Neural crest cell (in vitro differentiated cells): ENCODE measurements around the gene FARP1. TPM values are rescaled to one million over a fixed set of nuclear protein-coding genes. Genes with fewer than 3 reads are reported as not detected.

Experiments
- DNase-seq: peaks from one replicate; pipeline ENCODE4 v3.0.0; 2021; ENCODE audit warnings: low read depth, mixed read lengths, low spot score
- H3K27ac Mint-ChIP-seq: one replicate; pipeline ENCODE4 v1.8.0; 2021; ENCODE audit warnings: mild to moderate bottlenecking, mixed read lengths; ENCODE audit not compliant: unreplicated experiment
- H3K27me3 Mint-ChIP-seq: 2 replicates; pipeline ENCODE4 v1.8.0; 2021; ENCODE audit warnings: low read depth, mild to moderate bottlenecking, mixed read lengths
- H3K36me3 Mint-ChIP-seq: 2 replicates; pipeline ENCODE4 v1.8.0; 2021; ENCODE audit warnings: low read depth, mild to moderate bottlenecking, mixed read lengths
- H3K4me1 Mint-ChIP-seq: 2 replicates; pipeline ENCODE4 v1.8.0; 2021; ENCODE audit warnings: mixed read lengths
- H3K4me3 Mint-ChIP-seq: one replicate; pipeline ENCODE4 v1.8.0; 2021; ENCODE audit warnings: mild to moderate bottlenecking, mixed read lengths
- H3K9me3 Mint-ChIP-seq: 2 replicates; pipeline ENCODE4 v1.8.0; 2021; ENCODE audit warnings: mixed read lengths
- total RNA-seq: library from RNA; stranded (reverse); gene quantifications from 2 replicates; pipeline ENCODE4 v1.2.1, GENCODE V29; 2021
- TF ChIP-seq, protein P1 (sequence below): fragments of 200-600 bp; sonication (generic); conservative IDR thresholded peaks from 2 replicates; pipeline ENCODE4 v1.5.0; 2021; ENCODE audit warnings: antibody characterized with exemption, mild to moderate bottlenecking

Gene FARP1
- total RNA-seq, 1 donor from 2014 or later, result 138 TPM

DNA sequence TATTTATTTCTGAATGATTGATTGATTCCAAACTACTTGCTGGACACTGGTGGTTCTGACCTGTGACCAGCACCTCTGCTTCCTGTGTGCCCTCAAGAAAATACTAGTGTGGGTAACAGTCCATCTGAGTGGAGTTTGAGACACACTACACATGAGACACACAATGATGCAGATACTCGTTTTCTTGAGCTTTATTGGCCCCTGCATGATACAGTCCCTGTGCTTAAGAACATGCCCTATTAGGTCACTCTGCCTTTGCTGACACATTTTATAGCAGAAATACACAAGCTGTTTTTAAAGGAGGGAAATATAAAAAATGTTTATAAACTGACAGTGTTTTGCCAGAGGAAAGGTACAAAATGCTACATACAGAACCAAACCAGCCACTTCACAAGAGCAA, 307.1 kb downstream of the FARP1 start:
- TF ChIP-seq, protein P1, sequence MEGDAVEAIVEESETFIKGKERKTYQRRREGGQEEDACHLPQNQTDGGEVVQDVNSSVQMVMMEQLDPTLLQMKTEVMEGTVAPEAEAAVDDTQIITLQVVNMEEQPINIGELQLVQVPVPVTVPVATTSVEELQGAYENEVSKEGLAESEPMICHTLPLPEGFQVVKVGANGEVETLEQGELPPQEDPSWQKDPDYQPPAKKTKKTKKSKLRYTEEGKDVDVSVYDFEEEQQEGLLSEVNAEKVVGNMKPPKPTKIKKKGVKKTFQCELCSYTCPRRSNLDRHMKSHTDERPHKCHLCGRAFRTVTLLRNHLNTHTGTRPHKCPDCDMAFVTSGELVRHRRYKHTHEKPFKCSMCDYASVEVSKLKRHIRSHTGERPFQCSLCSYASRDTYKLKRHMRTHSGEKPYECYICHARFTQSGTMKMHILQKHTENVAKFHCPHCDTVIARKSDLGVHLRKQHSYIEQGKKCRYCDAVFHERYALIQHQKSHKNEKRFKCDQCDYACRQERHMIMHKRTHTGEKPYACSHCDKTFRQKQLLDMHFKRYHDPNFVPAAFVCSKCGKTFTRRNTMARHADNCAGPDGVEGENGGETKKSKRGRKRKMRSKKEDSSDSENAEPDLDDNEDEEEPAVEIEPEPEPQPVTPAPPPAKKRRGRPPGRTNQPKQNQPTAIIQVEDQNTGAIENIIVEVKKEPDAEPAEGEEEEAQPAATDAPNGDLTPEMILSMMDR, result no peak
- Mint-ChIP-seq H3K36me3 (peaks cover 23% of the 10 kb centered on the region), H3K27ac (no peak overlapping the region), H3K27me3 (peaks cover 2% of the 10 kb centered on the region), H3K4me3 (peak overlapping the region; percentile 16), H3K4me1 (peaks cover 40% of the 10 kb centered on the region), H3K9me3 (no peaks in the 10 kb centered on the region)
- DNase-seq, result no peak

GRCh38 chr13:98450539-98451111, 307.7 kb downstream of the FARP1 start:
- Mint-ChIP-seq H3K4me1 (peaks cover 34% of the 10 kb centered on the region), H3K4me3 (peak overlapping the region; percentile 45), H3K27ac (peak overlapping the region; percentile 14), H3K36me3 (peaks cover 25% of the 10 kb centered on the region), H3K27me3 (peaks cover 2% of the 10 kb centered on the region), H3K9me3 (no peaks in the 10 kb centered on the region)
- TF ChIP-seq, protein P1, result no peak
- DNase-seq, result peak; percentile 28

GRCh38 chr13:98451676-98452470, 309.0 kb downstream of the FARP1 start:
- DNase-seq, result no peak
- Mint-ChIP-seq H3K4me1 (peaks cover 38% of the 10 kb centered on the region), H3K9me3 (no peaks in the 10 kb centered on the region), H3K27me3 (peaks cover 2% of the 10 kb centered on the region), H3K4me3 (peak overlapping the region; percentile 45), H3K27ac (peak overlapping the region; percentile 14), H3K36me3 (peaks cover 28% of the 10 kb centered on the region)
- TF ChIP-seq, protein P1, result no peak

DNA sequence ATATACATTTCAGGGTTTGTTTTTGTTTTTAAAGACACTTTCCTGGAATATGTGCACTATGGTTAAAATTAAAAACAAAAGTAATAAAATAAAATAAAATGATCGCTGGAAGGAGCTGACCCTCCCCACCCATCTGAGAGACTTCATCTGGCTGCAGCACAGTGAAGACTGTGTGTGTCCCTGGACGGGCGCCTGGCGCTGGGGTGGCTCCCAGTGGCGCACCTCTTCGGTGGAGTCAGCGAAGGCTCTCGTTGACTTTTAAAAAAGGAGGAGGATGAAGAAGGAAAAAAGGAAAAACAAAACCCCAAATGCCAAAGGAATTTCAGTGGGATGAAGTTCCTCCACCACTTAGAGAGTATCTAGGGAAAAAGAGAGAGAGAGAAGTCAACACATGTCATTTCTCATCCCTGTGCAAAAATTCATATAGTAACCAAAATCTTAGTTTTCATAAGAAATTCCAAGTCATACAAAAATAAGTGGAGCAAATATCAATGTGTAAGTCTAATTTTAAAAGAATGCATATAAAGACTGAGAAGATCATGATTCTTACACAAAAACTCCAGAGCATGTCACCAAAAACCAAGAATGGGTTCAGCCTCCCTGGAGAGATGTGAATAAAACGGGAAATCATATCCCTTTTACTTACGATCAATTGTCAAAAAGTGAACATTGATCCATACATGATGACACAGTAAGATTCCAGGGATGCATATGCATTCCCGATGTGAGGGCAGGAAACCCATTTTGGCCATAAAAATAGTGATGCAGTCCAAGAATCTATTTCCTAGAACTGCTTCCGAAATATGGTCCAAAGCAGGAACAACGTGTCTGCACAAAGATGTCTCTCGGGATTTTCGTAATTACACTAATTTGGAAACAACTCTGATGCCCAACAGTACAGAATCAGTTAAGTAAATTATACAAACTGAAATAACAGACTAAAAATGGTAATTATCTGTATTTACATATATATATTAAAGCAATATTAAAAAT, 310.3 kb downstream of the FARP1 start:
- Mint-ChIP-seq H3K36me3 (peaks cover 31% of the 10 kb centered on the region), H3K4me1 (peaks cover 41% of the 10 kb centered on the region), H3K4me3 (no peak overlapping the region), H3K9me3 (no peaks in the 10 kb centered on the region), H3K27ac (no peak overlapping the region), H3K27me3 (peaks cover 2% of the 10 kb centered on the region)
- TF ChIP-seq, protein P1, result no peak
- no peak for DNase-seq

- DNase-seq, result no peak
- Mint-ChIP-seq H3K4me3 (no peak overlapping the region), H3K27me3 (no peaks in the 10 kb centered on the region), H3K4me1 (peaks cover 40% of the 10 kb centered on the region), H3K27ac (no peak overlapping the region), H3K36me3 (peaks cover 21% of the 10 kb centered on the region), H3K9me3 (no peaks in the 10 kb centered on the region)
- TF ChIP-seq, protein P1, result no peak
These were observed 311.5 kb downstream of the FARP1 start for GRCh38 chr13:98454389-98454881.
